Body of pancreas (tissue), 4 donors: ENCODE measurements around the gene TPM1.

Experiments
- CTCF ChIP-seq, 7 experiments: fragments of 450-650 bp in 4 of 7; fragments of 200-600 bp in 3 of 7; sonication (generic) in 3 of 7; IDR thresholded peaks; one replicate each; pipeline ENCODE4 v1.5.1; 2016 to 2019; ENCODE audit warnings: antibody characterized with exemption in 7 of 7
- POLR2A ChIP-seq, 3 donors: fragments of 450-650 bp; IDR thresholded peaks; one replicate each; pipeline ENCODE4 v1.6.1; 2016; ENCODE audit warnings: antibody characterized with exemption in 3 of 3, mild to moderate bottlenecking in 2 of 3

- no peak for TF ChIP-seq POLR2A (IDR thresholded peaks at IDR 0.05)
- TF ChIP-seq CTCF (IDR thresholded peaks at IDR 0.05) = no peak
Measured at GRCh38 chr15:63075015-63075983, 32.8 kb downstream of the TPM1 start.
